NCI-H187 (cell line): ENCODE measurements around the gene ALG11.
A peak's percentile ranks its signal among the peaks of the same experiment; 100 is the strongest.
"Not testable (repeated sequence)": the region's sequence is repeated elsewhere in the genome, so short reads cannot be mapped to it uniquely, and the experiment has no call there.

Experiments used
- DNase-seq, 2 experiments: peaks; one replicate each; lab custom pipeline; 2025; lab: John Stamatoyannopoulos, UW

The ALG11 gene

DNA sequence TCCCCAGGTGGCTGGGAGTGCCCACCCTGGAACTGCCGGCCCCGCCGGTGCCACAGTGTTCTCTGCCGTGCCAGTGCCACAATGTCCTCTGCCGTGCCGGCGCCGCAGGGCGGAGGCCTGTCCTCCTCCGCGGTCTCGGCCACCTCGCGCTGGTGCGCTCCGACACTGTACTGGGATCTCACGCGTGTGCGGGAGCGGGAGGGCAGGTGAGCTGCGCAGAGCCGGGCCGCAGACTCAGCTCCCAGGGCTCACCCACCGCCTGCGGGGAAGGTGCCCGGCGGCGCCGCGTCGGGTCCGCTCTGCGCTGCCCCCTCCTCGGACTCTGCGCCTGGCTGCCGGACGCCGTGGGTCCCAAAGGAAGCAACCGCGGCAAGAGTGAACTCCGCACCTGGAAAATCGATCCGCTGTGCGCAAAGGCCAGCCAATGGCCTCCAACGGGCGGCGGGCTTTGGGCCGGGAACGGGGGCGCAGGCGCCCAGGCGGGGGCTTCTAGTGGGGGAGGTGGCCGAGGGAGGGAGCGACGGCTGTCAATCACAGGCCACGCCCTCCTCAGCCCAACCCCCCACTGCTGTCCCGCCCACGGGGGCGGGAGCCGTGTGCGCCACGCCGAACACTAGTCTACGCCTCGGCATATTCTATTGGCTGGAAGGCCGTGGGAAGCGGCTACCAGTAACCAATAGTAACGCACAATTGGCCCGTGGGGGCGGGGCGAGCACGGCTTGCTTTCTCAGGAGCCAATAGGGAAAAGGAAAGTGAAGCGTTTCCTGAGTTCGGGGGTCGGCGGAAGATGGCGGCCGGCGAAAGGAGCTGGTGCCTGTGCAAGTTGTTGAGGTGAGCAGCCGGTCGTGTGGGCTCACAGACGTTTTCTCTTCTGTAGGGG lies at the start of gene ALG11:
TSS of gene ALG11 (plus strand) at position 767 of the 880 bp plus-strand sequence. CDS start at position 788, 21 bp downstream.
- DNase-seq, result peak; percentile 94 to 98

DNA sequence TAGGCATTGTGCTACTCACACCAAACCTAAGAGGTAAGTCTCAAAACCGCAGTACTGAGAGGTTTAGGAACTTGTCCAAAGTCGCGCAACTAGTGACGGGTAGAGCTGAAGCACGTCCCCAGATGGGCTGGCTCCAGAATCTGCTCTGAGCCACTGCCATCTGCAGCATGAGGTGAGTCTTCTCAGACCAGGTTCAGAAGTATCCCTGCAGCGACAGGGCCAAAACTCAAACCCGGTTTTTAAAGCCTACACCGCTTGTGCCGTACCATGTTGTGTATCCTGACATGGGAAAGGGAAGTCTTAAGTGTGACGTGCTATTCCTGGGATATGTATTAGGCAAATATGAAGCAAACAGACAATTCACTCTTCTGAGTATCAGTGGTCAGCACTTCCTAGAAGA lies 46.0 kb upstream of the ALG11 start:
- no peak for DNase-seq

GRCh38 chr13:51967482-51968446 lies 44.4 kb upstream of the ALG11 start:
- no peak for DNase-seq

- DNase-seq, result no peak
Observed at GRCh38 chr13:51970349-51970748, 41.8 kb upstream of the ALG11 start.

DNA sequence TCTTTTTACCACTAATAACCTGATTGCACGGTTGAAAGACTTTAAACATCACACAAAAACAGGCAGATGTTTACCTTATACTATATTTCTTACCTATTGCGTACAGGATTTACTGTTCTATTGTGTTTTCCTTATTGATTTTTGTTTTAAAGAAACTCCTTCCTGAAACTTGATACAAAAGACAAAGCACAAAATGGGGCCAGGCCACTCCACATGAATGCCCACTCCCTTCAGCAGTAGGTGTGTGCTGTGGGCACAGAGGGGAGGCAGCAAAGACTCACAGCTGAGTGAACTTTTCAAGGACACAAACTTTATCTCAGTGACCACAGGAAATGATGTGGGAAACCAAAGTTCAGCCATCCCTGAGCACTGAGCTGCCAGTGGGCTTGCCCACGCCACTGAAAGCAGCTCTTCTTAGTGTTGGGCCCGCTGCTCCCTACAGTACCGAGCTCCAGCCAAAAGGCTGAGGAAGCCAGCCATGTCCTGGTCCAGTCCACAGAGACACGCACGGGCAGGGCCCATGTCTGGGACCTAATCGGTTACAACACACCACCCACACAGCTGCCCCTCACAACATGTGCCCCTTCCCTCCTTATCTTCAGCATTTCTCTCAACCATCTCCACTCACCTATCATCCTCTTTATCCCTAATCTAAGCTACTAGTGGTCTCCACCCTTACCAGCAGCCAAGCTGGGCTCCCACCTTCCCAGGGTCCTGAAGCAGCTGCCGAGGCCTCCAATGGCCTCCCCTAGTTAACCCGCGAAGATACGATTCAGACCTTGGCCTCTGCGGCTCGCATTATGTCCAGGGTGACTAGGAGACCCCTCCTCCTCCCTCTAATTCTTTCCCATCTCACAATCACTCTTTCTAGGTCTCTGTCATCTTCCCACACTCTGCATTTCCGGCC lies 40.4 kb upstream of the ALG11 start:
- DNase-seq, result no peak

GRCh38 chr13:51974482-51974881 lies 37.7 kb upstream of the ALG11 start:
- DNase-seq, result no peak

DNA sequence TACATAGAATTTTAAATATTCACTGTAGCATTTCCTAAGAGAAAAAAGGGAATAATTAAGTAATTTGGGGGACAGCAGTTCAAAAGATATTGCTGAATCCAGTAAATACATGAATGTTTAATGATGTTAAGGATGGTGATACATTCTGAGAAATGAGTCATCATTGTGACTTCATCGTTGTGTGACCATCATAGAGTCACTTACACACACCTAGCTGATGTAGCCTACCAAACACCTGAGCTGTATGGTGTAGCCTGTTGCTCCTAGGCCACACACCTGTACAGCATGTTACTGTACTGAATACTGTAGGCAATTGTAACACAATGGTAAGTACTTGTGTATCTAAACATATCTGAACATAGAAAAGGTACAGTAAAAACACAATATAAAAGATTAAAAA lies 35.8 kb upstream of the ALG11 start:
- DNase-seq, result no peak

- DNase-seq, result no peak
Observed at GRCh38 chr13:51976890-51977289, 35.3 kb upstream of the ALG11 start.

DNA sequence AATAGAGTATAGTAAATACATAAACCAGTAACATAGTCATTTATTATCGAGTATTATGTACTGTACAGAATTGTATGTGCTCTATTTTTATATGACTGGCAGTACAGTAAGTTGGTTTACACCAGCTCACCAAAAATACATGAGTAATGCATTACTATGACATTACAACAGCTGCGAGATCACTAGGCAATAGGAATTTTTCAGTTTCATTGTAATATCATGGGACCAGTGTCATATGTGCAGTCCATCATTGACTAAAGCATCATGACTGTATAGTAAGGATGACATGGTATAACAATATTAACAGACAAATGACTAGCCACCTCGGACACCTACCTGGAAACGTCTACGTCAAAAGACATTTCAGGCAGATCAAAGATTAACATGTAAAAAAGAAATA lies 34.6 kb upstream of the ALG11 start:
- no peak for DNase-seq

DNA sequence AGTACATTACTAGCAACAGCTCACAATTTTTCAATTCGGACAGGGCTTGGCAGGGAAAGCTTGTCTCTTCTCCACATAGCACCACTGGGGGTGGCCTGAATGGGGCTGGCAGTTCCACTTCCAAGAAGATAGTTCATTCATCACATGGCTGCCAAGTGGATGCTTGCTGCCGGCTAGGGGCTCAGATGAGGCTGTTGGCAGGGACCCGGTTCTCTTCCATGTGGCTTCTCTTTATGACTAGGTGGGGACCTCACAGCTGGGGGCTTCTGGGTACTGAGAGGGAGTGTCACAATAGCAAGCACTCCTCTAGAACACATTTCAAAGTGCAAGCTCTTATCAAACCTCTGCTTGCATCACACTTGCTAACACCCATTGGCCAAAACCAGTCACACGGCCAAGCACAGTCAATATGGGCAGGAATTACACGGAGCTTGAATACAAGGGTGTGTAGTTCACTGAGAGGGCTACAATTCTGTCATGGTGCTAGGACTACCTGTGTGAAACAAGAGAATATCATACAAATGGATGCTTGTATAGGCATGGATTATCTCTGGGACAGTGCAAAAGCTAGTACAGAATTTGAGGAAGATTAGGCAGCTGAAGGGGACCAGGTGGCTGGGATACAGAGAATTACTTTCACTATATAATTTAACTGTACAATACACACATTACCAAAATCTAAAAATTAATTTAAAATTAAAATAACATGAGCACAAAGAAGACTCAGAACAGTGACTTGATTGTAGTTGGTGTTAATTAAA lies 33.2 kb upstream of the ALG11 start:
- no peak for DNase-seq

DNA sequence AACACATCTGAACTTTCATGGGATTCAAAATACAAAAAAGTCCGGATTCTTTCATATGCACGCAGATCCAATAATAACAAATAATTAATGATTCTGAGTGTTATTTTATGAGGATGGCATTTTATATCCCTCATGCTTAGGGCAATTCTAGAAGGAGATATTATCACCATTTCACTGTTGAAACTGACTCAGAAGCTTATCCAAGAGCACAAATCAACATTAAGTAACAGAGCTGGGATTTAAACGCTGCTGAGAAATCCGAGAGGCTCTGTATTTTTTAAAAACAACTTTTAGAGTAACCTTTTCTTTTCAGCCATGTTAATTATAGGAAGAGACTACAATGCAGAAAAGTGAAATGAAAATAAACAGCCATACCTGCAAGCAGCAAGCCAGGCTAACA lies 31.3 kb upstream of the ALG11 start:
- no peak for DNase-seq

DNA sequence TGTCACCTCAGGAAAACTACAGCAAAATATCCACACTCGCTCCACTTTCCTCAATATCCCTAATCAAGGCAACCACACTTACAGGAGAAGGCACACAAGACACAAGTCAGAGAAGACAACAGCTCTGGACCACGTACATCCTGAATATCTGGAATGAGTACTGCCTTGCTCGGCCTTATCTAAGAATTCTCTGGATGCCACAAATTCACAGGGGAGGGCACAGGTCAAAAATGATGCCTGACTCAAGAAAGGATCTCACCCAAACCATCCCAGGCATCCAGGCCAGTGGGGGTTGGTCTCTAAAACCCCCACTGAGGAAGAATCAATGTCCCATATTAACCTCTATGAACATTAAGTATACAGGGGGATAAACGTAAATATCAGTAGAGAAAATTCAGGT lies 30.8 kb upstream of the ALG11 start:
- DNase-seq, result no peak

GRCh38 chr13:51983292-51983691 lies 28.9 kb upstream of the ALG11 start:
- DNase-seq, result not testable (repeated sequence)

DNA sequence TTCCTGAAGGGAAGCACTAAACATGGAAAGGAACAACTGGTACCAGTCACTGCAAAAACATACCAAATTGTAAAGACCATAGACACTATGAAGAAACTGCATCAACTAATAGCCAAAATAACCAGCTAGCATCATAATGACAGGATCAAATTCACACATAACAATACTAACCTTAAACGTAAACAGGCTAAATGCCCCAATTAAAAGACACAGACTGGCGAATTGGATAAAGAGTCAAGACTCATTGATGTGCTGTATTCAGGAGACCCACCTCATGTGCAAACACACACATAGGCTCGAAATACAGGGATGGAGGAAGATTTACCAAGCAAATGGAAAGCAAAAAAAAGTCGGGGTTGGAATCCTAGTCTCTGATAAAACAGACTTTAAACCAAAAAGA lies 27.3 kb upstream of the ALG11 start:
- not testable (repeated sequence) for DNase-seq

- no peak for DNase-seq
Observed at GRCh38 chr13:51988988-51989618, 23.1 kb upstream of the ALG11 start.

- DNase-seq, result no peak
Observed at GRCh38 chr13:51993713-51994112, 18.5 kb upstream of the ALG11 start.

DNA sequence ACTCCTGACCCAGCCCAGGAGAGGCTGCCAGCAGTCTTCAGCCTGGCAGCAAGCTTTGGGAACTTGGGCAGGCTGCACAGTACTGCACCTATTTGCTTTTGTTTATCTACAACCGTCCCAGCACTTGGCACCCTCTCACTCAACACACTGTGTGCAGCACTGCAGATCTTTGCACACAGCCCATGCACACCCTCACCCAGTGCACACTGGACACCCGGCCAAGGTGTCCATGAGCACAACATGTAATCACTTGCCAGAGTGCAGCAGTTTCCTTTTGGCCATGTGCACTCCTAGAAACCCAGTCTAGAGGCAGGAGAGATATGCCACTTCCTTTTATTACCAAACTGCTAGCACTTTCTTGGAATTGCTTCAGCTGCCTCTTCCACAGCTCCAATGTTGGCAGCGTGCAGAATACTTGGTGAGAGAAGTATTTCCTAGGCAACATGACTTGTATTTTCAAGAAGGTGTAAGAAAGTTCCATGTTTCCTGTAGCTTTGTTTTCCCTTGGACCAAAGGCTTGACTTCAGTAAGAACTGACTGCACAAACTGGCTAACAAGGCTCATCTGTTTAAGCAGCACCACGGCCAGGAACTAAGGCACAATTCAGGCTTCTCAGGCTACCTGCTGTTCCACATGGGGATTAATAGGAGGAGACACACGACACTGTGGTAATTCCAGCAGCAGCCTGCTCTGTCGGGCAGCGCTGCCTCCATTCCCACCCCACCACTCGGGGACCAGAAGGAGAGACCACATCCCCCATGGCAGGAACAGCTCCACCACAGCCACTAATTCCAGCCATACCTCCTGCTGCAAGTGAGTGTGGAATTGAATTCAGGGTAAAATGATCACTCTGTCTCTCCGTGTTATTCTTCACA lies 16.3 kb upstream of the ALG11 start:
- DNase-seq, result no peak

GRCh38 chr13:51996641-51997040 lies 15.6 kb upstream of the ALG11 start:
- DNase-seq, result no peak

DNA sequence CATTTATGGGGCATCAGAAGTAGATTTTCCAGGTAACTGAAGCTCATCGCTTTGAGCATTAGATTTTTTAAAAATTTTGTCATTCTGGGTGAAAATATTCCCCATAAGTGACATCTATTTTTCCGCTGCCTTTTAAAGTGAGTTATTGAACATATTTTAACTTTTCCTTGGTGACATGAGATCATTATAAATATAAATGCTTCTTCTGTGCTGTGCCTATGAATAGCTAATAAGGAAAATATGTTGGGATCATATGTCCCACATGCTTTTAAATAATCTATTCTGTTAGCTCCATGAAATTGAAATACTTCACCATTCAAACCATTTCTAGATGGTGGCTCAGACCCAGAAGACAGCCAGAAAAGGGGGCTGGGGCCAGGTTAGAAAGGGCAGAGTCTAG lies 15.0 kb upstream of the ALG11 start:
- DNase-seq, result no peak
